Measurements from ENCODE around the gene DAPK2. TPM values are rescaled to one million over a fixed set of nuclear protein-coding genes. Genes with fewer than 3 reads are reported as not detected.

DAPK2 gene
- total and polyA plus RNA-seq, 2 experiments from 2014 or later = 5.8 to 7.5 TPM

GRCh38 chr15:64017082-64017588, 29.1 kb downstream of the DAPK2 start:
- no peaks in the 10 kb centered on the region for H3K79me2 ChIP-seq (ENCODE audit: insufficient read depth)
- DNase-seq = peak; percentile 80
- H3K9ac ChIP-seq = no peak overlapping the region
- peaks cover 43% of the 10 kb centered on the region for H3K4me1 ChIP-seq (ENCODE audit: insufficient read depth)
- in situ Hi-C loops (cut with MboI) = no loop called here
- peak overlapping the region; percentile 15; the same call in 1 of the 2 replicates for H3K27ac ChIP-seq
- H4K20me1 ChIP-seq (ENCODE audit: insufficient read depth) = no peaks in the 10 kb centered on the region
- WGBS, 2 experiments (ENCODE audit: low coverage in 1 of 2, low lambda C conversion rate in 2 of 2, missing lambda C conversion rate in 2 of 2) = 78 to 88% methylated on average over 5 of the region's 5 CpGs
- H3K4me2 ChIP-seq (ENCODE audit: unreplicated experiment) = peak overlapping the region; percentile 54
- H3K27me3 ChIP-seq (replicated peaks; ENCODE audit: insufficient read depth) = no peaks in the 10 kb centered on the region
- peaks cover 32% of the 10 kb centered on the region for H3F3A ChIP-seq (ENCODE audit: insufficient read depth)
- no peak overlapping the region for H3K4me3 ChIP-seq
- H3K9me2 ChIP-seq (ENCODE audit: insufficient read depth) = no peaks in the 10 kb centered on the region
- H3K9me3 ChIP-seq (ENCODE audit: low read depth) = no peaks in the 10 kb centered on the region
- TF ChIP-seq EZH2 (IDR thresholded peaks at IDR 0.05; ENCODE audit: insufficient read depth, poor library complexity, severe bottlenecking) (no peak), EZH2phosphoT487 (IDR thresholded peaks at IDR 0.05; ENCODE audit: insufficient read depth, low read depth) (no peak)
- no peaks in the 10 kb centered on the region for H3K36me3 ChIP-seq (ENCODE audit: low read depth)
- no peak overlapping the region for H2AFZ ChIP-seq

- DNase-seq = no peak
- in situ Hi-C loops (cut with MboI) = no loop called here
- Histone ChIP-seq H4K20me1 (ENCODE audit: insufficient read depth) (no peaks in the 10 kb centered on the region), H3K27ac (no peak overlapping the region), H3K4me2 (ENCODE audit: unreplicated experiment) (no peak overlapping the region), H2AFZ (no peak overlapping the region), H3K27me3 (replicated peaks; ENCODE audit: insufficient read depth) (no peaks in the 10 kb centered on the region), H3K4me3 (no peak overlapping the region), H3K9me3 (ENCODE audit: low read depth) (no peaks in the 10 kb centered on the region), H3K79me2 (ENCODE audit: insufficient read depth) (no peaks in the 10 kb centered on the region), H3K4me1 (ENCODE audit: insufficient read depth) (peaks cover 45% of the 10 kb centered on the region), H3K9me2 (ENCODE audit: insufficient read depth) (no peaks in the 10 kb centered on the region), H3F3A (ENCODE audit: insufficient read depth) (peaks cover 32% of the 10 kb centered on the region), H3K36me3 (ENCODE audit: low read depth) (no peaks in the 10 kb centered on the region), H3K9ac (no peak overlapping the region)
- 95 to 98% methylated on average over 2 of the region's 2 CpGs for WGBS, 2 experiments (ENCODE audit: low coverage in 1 of 2, low lambda C conversion rate in 2 of 2, missing lambda C conversion rate in 2 of 2)
- TF ChIP-seq EZH2phosphoT487 (IDR thresholded peaks at IDR 0.05; ENCODE audit: insufficient read depth, low read depth) (no peak), EZH2 (IDR thresholded peaks at IDR 0.05; ENCODE audit: insufficient read depth, poor library complexity, severe bottlenecking) (no peak)
Measured at GRCh38 chr15:64016257-64016656, 30.0 kb downstream of the DAPK2 start.

- H3K9me3 ChIP-seq (ENCODE audit: low read depth) = no peaks in the 10 kb centered on the region
- H3K4me3 ChIP-seq = no peak overlapping the region
- H2AFZ ChIP-seq = no peak overlapping the region
- H3F3A ChIP-seq (ENCODE audit: insufficient read depth) = peaks cover 39% of the 10 kb centered on the region
- H3K9ac ChIP-seq = no peak overlapping the region
- peaks cover 57% of the 10 kb centered on the region for H3K4me1 ChIP-seq (ENCODE audit: insufficient read depth)
- H3K9me2 ChIP-seq (ENCODE audit: insufficient read depth) = no peaks in the 10 kb centered on the region
- H3K36me3 ChIP-seq (ENCODE audit: low read depth) = no peaks in the 10 kb centered on the region
- TF ChIP-seq EZH2phosphoT487 (IDR thresholded peaks at IDR 0.05; ENCODE audit: insufficient read depth, low read depth) = no peak
- no peak for TF ChIP-seq EZH2 (IDR thresholded peaks at IDR 0.05; ENCODE audit: insufficient read depth, poor library complexity, severe bottlenecking)
- no peak overlapping the region for H3K27ac ChIP-seq
- DNase-seq = no peak
- in situ Hi-C loops (cut with MboI) = no loop called here
- H3K27me3 ChIP-seq (replicated peaks; ENCODE audit: insufficient read depth) = no peaks in the 10 kb centered on the region
- no peaks in the 10 kb centered on the region for H4K20me1 ChIP-seq (ENCODE audit: insufficient read depth)
- H3K4me2 ChIP-seq (ENCODE audit: unreplicated experiment) = no peak overlapping the region
- no peaks in the 10 kb centered on the region for H3K79me2 ChIP-seq (ENCODE audit: insufficient read depth)
- 67 to 72% methylated on average over 5 of the region's 5 CpGs for WGBS, 2 experiments (ENCODE audit: low coverage in 1 of 2, low lambda C conversion rate in 2 of 2, missing lambda C conversion rate in 2 of 2)
Measured at GRCh38 chr15:64014995-64015394, 31.3 kb downstream of the DAPK2 start.

DNA sequence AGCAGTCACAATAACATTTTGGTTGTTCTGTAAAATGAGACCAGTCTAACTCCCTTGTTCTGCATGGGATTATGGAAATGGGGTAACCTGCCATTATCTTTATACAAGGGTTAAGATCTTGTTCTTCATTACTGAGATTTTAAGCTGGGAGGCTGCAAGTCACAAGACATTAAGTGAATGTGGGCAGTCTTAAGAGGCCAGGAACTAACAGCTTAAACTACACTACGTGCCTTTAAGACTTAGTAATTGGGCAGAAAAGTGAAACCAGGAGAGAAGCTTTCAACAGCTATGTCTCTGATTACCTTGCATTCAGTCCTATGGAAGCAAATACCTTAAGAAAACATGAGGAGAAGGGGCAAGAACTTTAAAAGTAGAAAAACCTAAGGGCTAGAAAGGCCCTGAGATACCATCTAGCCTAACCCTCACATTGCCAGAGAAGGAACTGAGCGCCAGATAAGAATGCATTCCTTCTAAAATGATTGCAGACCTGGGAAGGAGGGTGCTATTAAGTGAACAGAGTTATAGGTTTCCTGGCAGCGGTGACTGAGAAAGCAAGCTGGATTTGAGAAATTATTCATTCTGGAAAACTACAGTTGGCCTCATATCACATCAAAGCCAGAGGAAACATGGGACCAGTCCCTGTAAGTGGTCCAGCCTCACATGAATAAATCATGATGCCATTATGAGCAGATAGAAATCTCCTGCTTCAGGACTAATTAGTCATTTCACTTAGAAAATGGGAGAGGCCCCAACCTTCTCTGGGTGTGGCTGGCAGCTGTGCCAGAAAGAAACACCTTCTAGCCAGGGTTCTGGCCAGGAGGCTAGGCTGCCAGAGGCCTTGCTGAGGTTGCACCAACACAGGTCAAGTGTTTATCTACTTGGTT, 32.9 kb downstream of the DAPK2 start:
- no peaks in the 10 kb centered on the region for H3K9me3 ChIP-seq (ENCODE audit: low read depth)
- DNase-seq = peak; percentile 59
- H2AFZ ChIP-seq = peak overlapping the region; percentile 5; the same call in 1 of the 2 replicates
- H3K79me2 ChIP-seq (ENCODE audit: insufficient read depth) = no peaks in the 10 kb centered on the region
- H3K9me2 ChIP-seq (ENCODE audit: insufficient read depth) = no peaks in the 10 kb centered on the region
- in situ Hi-C loops (cut with MboI) = no loop called here
- TF ChIP-seq EZH2phosphoT487 (IDR thresholded peaks at IDR 0.05; ENCODE audit: insufficient read depth, low read depth) (no peak), EZH2 (IDR thresholded peaks at IDR 0.05; ENCODE audit: insufficient read depth, poor library complexity, severe bottlenecking) (no peak)
- peaks cover 50% of the 10 kb centered on the region for H3F3A ChIP-seq (ENCODE audit: insufficient read depth)
- H3K27me3 ChIP-seq (replicated peaks; ENCODE audit: insufficient read depth) = no peaks in the 10 kb centered on the region
- no peaks in the 10 kb centered on the region for H4K20me1 ChIP-seq (ENCODE audit: insufficient read depth)
- peak overlapping the region; percentile 55 for H3K27ac ChIP-seq
- WGBS, 2 experiments (ENCODE audit: low coverage in 1 of 2, low lambda C conversion rate in 2 of 2, missing lambda C conversion rate in 2 of 2) = 14 to 16% methylated on average over 3 of the region's 3 CpGs
- no peaks in the 10 kb centered on the region for H3K36me3 ChIP-seq (ENCODE audit: low read depth)
- H3K4me3 ChIP-seq = peak overlapping the region; percentile 46
- H3K4me2 ChIP-seq (ENCODE audit: unreplicated experiment) = peak overlapping the region; percentile 62
- H3K9ac ChIP-seq = 0 out of 2 replicates have a peak overlapping the region, but pooled peaks have one; percentile 35
- peaks cover 64% of the 10 kb centered on the region for H3K4me1 ChIP-seq (ENCODE audit: insufficient read depth)

Measured in GM23248 (cell line).